Neural cell (in vitro differentiated cells): Measurements from ENCODE around the gene CD48. TPM values are rescaled to one million over a fixed set of nuclear protein-coding genes. Genes with fewer than 3 reads are reported as not detected.

ENCODE experiments used
- H2AFZ ChIP-seq: fragments of 200-600, 300-800 bp; sonication (generic), shearing (Covaris generic); 2 replicates; pipeline ENCODE4 v1.6.0; 2014; ENCODE audit warnings: low read depth, mild to moderate bottlenecking, antibody characterized with exemption, low read length, moderate library complexity
- H3F3A ChIP-seq: fragments of 200-600 bp; shearing (Covaris generic); 2 replicates; pipeline ENCODE4 v1.6.1; 2016; ENCODE audit warnings: mild to moderate bottlenecking, moderate library complexity, mixed read lengths, antibody characterized with exemption, low read length; ENCODE audit not compliant: insufficient read depth, poor library complexity, severe bottlenecking
- H3K27ac ChIP-seq: fragments of 200-600, 300-800 bp; sonication (generic), shearing (Covaris generic); 2 replicates; pipeline ENCODE4 v1.5.1; 2014; ENCODE audit warnings: mild to moderate bottlenecking, low read length, moderate library complexity
- H3K27me3 ChIP-seq: fragments of 300-800, 200-600 bp; sonication (generic), shearing (Covaris generic); 2 replicates; pipeline ENCODE4 v1.6.0; 2014; ENCODE audit warnings: mild to moderate bottlenecking, low read depth, low read length, moderate library complexity; ENCODE audit not compliant: insufficient read depth
- H3K36me3 ChIP-seq: fragments of 300-800, 200-600 bp; sonication (generic), shearing (Covaris generic); 2 replicates; pipeline ENCODE4 v1.5.1; 2014; ENCODE audit warnings: mild to moderate bottlenecking, antibody characterized with exemption, low read length, moderate library complexity; ENCODE audit not compliant: insufficient read depth
- H3K4me2 ChIP-seq: fragments of 300-800, 200-600 bp; sonication (generic), shearing (Covaris generic); 2 replicates; pipeline ENCODE4 v1.6.0; 2014; ENCODE audit warnings: mild to moderate bottlenecking, low read length
- H3K4me3 ChIP-seq: fragments of 300-800, 200-600 bp; sonication (generic), shearing (Covaris generic); 2 replicates; pipeline ENCODE4 v1.5.1; 2014; ENCODE audit warnings: mild to moderate bottlenecking, low read length, moderate library complexity
- H3K79me2 ChIP-seq: fragments of 200-600 bp; shearing (Covaris generic); replicated peaks from 2 replicates; pipeline ENCODE4 v1.6.0; 2014; ENCODE audit warnings: mild to moderate bottlenecking, low read length, moderate library complexity; ENCODE audit not compliant: insufficient read depth
- H3K9ac ChIP-seq: fragments of 300-800, 200-600 bp; sonication (generic), shearing (Covaris generic); 2 replicates; pipeline ENCODE4 v1.6.1; 2016; ENCODE audit warnings: mild to moderate bottlenecking, low read length, mixed read lengths
- H3K9me2 ChIP-seq: fragments of 200-600 bp; shearing (Covaris generic); 2 replicates; pipeline ENCODE4 v1.6.1; 2016; ENCODE audit warnings: mild to moderate bottlenecking, low read length, mixed read lengths; ENCODE audit not compliant: insufficient read depth
- H3K9me3 ChIP-seq: fragments of 200-600, 300-800 bp; sonication (generic), shearing (Covaris generic); 2 replicates; pipeline ENCODE4 v1.6.1; 2016; ENCODE audit warnings: mild to moderate bottlenecking, mixed run types, low read length, moderate library complexity, mixed read lengths
- H4K20me1 ChIP-seq: fragments of 200-600 bp; shearing (Covaris generic); 2 replicates; pipeline ENCODE4 v1.6.1; 2016; ENCODE audit warnings: mild to moderate bottlenecking, mixed run types; ENCODE audit not compliant: insufficient read depth
- CTCF ChIP-seq: fragments of 450-650 bp; IDR thresholded peaks from 2 replicates; pipeline ENCODE4 v1.5.1; 2014; ENCODE audit warnings: antibody characterized with exemption, mild to moderate bottlenecking, moderate library complexity; ENCODE audit not compliant: poor library complexity, severe bottlenecking
- EP300 ChIP-seq: fragments of 450-650 bp; conservative IDR thresholded peaks from 2 replicates; pipeline ENCODE4 v1.6.1; 2014; ENCODE audit warnings: antibody characterized with exemption, mild to moderate bottlenecking, moderate library complexity; ENCODE audit not compliant: poor library complexity, severe bottlenecking
- EZH2 ChIP-seq: fragments of 200-600, 300-800 bp; shearing (Covaris generic), sonication (generic); IDR thresholded peaks from 2 replicates; pipeline ENCODE4 v1.6.1; 2014; ENCODE audit warnings: antibody characterized with exemption, low read length, borderline replicate concordance, mild to moderate bottlenecking; ENCODE audit not compliant: insufficient read depth, poor library complexity, severe bottlenecking
- MXI1 ChIP-seq: fragments of 450-650 bp; conservative IDR thresholded peaks from 2 replicates; pipeline ENCODE4 v1.6.1; 2014; ENCODE audit warnings: antibody characterized with exemption, mild to moderate bottlenecking; ENCODE audit not compliant: poor library complexity, severe bottlenecking
- POLR2AphosphoS5 ChIP-seq: IDR thresholded peaks from 2 replicates; pipeline ENCODE4 v1.6.1; 2012
- RAD21 ChIP-seq: fragments of 450-650 bp; conservative IDR thresholded peaks from 2 replicates; pipeline ENCODE4 v1.6.1; 2014; ENCODE audit warnings: antibody characterized with exemption, mild to moderate bottlenecking, moderate library complexity
- REST ChIP-seq: IDR thresholded peaks from 2 replicates; pipeline ENCODE4 v1.6.1; 2012; ENCODE audit warnings: borderline replicate concordance
- SMC3 ChIP-seq: fragments of 450-650 bp; conservative IDR thresholded peaks from 2 replicates; pipeline ENCODE4 v1.6.1; 2014; ENCODE audit warnings: antibody characterized with exemption, mild to moderate bottlenecking, moderate library complexity; ENCODE audit not compliant: poor library complexity
- TAF1 ChIP-seq: IDR thresholded peaks from 2 replicates; pipeline ENCODE4 v1.6.1; 2012; ENCODE audit warnings: low read depth
- polyA plus RNA-seq: library from polyadenylated mRNA; depleted of rRNA; stranded (reverse); fragments of >200 nt; gene quantifications from 2 replicates; pipeline ENCODE4 v1.2.3, GENCODE V29; 2014

The CD48 gene
- polyA plus RNA-seq, 1 donor from 2014 or later = not detected

- Histone ChIP-seq H3K9me2 (no peaks in the 10 kb centered on the region), H3K4me3 (no peak overlapping the region), H3K27ac (no peak overlapping the region), H3K9me3 (no peaks in the 10 kb centered on the region), H2AFZ (no peak overlapping the region), H4K20me1 (no peaks in the 10 kb centered on the region), H3K79me2 (no peaks in the 10 kb centered on the region), H3K4me2 (no peak overlapping the region), H3F3A (no peaks in the 10 kb centered on the region), H3K9ac (no peak overlapping the region), H3K27me3 (no peaks in the 10 kb centered on the region), H3K36me3 (no peaks in the 10 kb centered on the region)
- TF ChIP-seq TAF1 = no peak
- no peak for TF ChIP-seq EP300
- TF ChIP-seq REST = no peak
- TF ChIP-seq RAD21 = no peak
- TF ChIP-seq EZH2 = no peak
- TF ChIP-seq POLR2AphosphoS5 = no peak
- TF ChIP-seq CTCF = no peak
- TF ChIP-seq MXI1 = no peak
- no peak for TF ChIP-seq SMC3
These were observed 60.1 kb downstream of the CD48 start for GRCh38 chr1:160651433-160652064.

GRCh38 chr1:160647329-160647720 is 64.3 kb downstream of the CD48 start:
- no peak overlapping the region for H3K27ac ChIP-seq
- no peak overlapping the region for H3K4me2 ChIP-seq
- no peaks in the 10 kb centered on the region for H3K9me2 ChIP-seq
- no peak overlapping the region for H3K4me3 ChIP-seq
- no peak overlapping the region for H3K9ac ChIP-seq
- TF ChIP-seq TAF1 = no peak
- no peaks in the 10 kb centered on the region for H4K20me1 ChIP-seq
- H3K9me3 ChIP-seq = no peaks in the 10 kb centered on the region
- no peaks in the 10 kb centered on the region for H3K79me2 ChIP-seq
- H3K36me3 ChIP-seq = no peaks in the 10 kb centered on the region
- no peaks in the 10 kb centered on the region for H3K27me3 ChIP-seq
- H3F3A ChIP-seq = no peaks in the 10 kb centered on the region
- H2AFZ ChIP-seq = no peak overlapping the region
